GM20000 (cell line): ENCODE results near the gene DYSF.

Experiments
- DNase-seq: peaks from one replicate; pipeline ENCODE4 v3.0.0; 2012; ENCODE audit warnings: low spot score
- TF ChIP-seq, protein P1 (sequence below): IDR thresholded peaks from 2 replicates; pipeline ENCODE4 v1.5.1; 2012; ENCODE audit warnings: mild to moderate bottlenecking, control low read depth; ENCODE audit errors: extremely low read depth, missing control alignments

DYSF gene

DNA sequence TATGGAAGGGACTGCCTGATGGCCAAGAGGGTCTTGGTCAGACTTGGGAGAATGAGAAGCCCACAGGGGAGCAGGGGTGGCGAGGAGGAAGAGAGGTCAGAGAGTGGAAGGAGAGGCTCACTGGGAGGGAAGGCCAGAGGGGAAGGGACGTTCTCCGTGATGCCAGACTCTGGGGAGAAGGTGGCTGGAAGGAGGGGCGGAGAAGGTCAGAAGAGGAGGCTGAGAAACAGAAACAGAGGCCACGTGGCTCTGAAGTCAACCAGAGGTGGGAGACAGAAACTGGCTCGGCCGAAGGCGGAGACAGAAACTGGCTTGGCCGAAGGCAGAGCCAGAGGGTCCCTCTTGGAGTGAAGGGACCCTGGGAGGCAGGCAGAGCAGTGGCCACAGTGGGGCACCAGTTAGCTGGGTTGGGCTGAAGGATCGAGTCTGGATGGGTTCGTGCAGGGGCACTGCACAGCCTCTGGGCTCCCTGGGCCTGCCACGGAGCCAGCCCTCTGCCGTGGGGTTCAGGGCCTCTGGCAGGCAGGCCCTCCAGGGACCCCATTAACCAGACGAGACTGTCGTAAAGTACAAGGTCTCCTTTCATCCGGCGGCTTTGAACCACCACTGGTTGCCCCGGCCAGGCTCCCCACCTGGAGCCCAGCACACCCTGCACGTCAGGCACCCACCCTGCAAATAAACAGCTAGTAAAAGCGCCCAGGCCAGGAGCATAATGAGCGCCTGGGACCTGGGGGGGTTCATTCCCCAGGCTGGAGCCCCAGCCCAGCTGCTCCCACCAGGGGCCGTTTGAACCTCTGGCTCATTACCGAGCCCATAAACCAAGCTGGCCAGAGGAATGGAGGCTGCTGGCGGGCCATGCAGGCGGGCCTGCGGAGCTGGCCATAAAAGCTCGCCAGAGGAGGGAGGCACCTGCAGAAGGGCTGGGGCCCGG is 218.8 kb downstream of the DYSF start:
- TF ChIP-seq, protein P1, sequence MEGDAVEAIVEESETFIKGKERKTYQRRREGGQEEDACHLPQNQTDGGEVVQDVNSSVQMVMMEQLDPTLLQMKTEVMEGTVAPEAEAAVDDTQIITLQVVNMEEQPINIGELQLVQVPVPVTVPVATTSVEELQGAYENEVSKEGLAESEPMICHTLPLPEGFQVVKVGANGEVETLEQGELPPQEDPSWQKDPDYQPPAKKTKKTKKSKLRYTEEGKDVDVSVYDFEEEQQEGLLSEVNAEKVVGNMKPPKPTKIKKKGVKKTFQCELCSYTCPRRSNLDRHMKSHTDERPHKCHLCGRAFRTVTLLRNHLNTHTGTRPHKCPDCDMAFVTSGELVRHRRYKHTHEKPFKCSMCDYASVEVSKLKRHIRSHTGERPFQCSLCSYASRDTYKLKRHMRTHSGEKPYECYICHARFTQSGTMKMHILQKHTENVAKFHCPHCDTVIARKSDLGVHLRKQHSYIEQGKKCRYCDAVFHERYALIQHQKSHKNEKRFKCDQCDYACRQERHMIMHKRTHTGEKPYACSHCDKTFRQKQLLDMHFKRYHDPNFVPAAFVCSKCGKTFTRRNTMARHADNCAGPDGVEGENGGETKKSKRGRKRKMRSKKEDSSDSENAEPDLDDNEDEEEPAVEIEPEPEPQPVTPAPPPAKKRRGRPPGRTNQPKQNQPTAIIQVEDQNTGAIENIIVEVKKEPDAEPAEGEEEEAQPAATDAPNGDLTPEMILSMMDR = no peak
- no peak for DNase-seq

DNA sequence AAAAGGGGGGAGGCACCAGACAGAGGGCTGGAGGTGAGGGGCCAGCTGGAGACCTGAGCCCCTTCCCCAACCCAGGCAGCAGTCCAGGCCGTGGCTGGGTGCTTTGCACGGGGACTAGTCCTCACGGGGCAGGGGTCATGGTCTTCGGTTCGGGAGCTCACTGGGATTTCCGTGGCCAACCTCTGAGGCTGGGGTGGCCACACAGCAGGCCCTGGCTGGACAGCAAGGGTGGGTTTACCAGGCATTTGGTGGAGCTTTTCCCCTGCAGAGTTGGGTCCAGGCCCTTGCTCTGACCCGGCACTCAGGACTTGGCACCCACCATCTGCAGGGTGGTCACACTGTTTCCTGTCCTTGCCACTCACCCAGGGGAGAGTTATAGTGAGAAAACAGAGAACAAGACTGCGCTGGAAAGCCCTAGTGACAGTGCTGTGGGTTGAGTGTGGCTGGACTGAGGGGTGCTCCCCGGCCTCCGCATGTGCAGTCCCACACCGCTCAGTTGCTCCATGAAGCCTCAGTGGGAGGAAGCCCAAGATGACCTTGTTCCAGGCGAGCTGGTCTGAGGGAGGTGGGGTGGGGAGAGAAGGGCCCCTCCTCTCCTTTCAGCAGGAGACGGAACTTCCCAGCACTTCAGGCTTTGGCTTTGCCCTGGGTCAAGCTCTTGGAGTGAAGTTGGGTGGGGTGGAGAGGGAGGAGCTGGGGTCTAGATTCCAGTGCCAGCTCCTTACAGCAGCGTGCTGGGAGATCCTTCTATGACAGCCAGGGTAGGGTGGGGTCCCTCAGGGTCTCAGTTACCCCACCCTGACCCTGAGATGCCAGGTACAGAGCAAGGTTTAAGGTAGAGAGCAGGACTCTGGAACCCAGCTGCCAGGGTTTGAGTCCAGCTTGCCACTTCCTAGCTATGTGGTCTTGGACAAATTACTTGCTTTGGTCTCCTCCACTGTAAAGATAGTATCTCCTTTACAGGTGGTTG is 219.8 kb downstream of the DYSF start:
- DNase-seq = no peak
- TF ChIP-seq, protein P1 = no peak

DNA sequence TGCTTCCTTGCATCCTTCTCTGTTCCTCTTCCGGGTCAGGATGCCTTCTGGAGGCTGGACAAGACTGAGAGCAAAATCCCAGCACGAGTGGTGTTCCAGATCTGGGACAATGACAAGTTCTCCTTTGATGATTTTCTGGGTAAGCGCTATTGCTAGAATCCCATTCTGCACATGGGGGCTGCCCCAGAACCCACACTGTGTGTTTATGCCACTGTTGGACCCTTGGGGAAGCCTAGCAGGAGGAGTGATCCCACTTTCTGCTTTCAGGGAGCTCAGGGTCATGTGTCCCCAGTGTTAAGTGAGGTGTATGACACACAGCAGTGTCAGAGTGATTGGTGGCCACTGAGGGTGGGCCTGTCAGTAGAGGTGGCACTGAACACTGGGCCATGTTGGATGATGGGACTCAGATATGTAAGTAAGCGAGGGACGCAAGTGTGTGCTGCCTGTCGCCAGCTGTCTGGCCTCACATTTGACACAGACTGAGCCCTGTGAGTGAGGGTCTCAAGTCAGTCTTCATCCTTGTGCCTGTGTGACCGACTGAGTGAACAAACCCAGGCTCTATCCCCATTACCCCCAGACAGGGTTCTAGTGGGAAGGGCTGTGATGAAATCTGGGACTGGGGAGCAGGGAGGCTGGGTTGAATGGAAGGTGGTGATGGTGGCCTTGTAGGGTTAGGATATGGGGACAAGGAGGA is 220.9 kb downstream of the DYSF start:
- DNase-seq = no peak
- TF ChIP-seq, protein P1 = no peak

DNA sequence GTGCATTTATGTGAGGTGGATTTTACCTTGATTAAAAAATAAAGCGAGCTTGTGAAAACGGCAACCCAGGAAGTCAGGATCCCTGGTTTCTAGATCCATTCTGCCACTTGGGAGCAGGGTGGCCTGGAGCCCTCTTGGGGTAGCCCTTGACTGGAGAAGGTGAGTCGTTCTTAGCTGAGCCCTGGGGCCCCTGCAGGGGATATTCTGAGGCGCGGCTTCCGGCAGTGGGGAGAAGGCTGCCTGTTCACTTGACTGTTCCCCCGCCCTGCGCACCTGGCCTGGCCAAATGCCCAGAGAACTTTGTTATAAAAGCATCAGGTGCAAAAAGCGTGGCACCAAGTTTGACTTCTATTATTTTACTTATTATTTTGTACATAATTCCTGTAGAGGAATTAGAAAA is 221.9 kb downstream of the DYSF start:
- TF ChIP-seq, protein P1 = no peak
- no peak for DNase-seq

DNA sequence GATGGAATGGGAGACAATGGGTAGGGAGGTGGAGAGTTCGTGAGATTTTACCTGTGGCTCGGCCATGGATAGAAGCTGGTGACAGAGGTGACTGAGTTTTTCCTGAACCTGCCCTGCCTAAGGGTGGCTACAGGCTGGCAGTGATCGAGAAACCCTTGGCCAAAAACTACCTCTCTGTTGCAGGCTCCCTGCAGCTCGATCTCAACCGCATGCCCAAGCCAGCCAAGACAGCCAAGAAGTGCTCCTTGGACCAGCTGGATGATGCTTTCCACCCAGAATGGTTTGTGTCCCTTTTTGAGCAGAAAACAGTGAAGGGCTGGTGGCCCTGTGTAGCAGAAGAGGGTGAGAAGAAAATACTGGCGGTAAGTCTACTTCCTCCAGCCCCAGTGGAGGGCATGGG is 225.5 kb downstream of the DYSF start:
- no peak for DNase-seq
- TF ChIP-seq, protein P1 = no peak

DNA sequence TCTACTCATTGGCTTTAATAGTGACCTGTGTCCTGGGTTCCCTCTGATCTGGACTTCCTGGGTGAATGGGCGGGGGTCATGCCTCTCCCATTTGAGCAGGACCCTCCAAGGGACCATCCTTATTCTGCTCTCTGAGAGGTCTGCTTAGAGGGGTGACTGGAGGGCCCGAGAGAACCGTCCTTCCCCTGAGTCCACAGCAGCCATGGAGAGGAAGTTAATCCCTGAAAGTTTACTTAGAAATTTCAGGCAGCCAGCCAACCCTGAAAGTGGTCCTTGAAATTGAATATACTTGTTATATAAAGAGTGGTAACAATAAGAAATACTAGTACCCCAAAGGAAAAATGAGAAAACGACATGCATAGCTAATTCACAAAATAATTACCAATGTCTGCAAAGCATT is 226.1 kb downstream of the DYSF start:
- TF ChIP-seq, protein P1 = no peak
- DNase-seq = no peak
